Right forelimb (tissue), 1 donor: Measurements from ENCODE around the gene PTPN20.

Experiments
- DNase-seq: peaks from one replicate; pipeline ENCODE4 v3.0.0-alpha.2; 2018

Gene PTPN20

DNA sequence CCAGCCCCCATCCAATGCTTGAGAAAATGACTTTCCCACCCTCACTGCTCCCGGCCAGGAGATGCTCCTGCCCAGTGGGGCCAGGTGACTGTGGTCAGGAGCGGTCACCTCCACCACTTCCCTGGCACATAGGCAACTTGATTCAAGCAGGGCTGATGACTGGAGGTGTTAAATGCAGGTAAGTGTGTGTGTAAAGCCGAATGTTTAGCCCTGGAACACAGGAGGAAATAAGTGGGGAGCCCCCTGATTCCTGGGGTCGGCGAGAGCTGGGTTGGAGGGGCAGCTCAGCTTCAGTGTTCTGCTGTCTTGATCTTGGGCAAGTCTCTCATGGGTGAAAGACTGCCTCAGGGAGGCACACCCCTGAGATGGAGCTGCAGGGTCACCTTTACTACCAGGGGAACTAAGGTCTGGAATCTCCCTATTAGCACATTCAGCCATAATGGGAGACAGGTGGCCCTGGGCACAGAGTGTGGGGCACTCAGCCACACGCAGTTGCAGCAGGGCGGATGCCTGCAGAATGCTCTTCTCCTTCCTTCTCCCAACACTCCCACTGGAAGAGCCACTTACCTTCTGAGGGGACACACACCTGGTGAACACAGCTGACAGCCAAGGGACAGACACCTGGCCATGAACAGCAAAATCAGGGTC lies 124.1 kb downstream of the PTPN20 start:
- peak; percentile 30 for DNase-seq

DNA sequence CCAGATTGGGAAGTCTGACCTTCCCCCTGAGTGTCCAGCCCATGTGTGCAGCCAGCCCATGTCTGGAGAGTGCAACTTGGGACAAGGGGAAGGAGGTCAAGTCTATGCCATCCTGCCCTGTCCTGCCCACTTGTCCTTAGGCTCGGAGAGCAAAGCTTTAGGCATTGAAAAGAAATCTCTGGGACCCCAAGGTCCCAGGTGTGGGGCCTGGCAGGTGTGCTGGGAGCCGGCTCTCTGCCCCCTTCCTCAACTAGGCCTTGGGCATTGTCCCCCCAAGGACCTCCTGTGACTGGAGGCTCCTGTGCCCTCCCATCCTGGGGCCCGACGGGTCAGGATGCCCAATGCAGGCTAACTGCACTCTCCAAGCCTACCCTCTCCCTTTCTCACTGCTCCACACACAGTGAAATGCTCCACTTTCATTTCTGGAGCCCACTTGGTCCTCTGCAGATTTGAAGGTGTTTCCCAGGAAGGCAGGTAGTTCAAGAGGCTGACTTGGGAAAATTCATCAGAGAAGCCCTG lies 124.7 kb downstream of the PTPN20 start:
- peak; percentile 27 for DNase-seq

DNA sequence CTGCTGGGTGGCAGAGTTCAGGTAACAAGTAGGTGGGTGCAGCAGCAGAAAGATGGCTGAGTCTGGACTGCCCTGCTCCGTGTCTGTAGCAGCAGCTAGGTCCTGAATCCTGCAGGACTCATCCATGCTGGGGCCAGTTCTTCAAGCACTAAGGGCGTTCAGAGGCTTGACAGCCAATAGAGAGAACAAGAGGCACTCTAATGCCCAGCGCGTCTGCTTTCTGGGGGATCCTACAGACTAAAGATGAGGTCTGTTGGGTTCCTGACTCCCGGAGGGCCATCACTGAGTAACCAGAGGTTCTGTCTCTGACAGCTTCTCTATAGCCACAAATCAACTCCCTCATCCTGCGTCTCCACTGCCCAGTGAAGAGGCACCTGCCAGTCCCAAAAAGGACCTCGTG lies 125.5 kb downstream of the PTPN20 start:
- no peak for DNase-seq

GRCh38 chr10:47037654-47038425 lies 126.6 kb downstream of the PTPN20 start:
- DNase-seq = no peak

DNA sequence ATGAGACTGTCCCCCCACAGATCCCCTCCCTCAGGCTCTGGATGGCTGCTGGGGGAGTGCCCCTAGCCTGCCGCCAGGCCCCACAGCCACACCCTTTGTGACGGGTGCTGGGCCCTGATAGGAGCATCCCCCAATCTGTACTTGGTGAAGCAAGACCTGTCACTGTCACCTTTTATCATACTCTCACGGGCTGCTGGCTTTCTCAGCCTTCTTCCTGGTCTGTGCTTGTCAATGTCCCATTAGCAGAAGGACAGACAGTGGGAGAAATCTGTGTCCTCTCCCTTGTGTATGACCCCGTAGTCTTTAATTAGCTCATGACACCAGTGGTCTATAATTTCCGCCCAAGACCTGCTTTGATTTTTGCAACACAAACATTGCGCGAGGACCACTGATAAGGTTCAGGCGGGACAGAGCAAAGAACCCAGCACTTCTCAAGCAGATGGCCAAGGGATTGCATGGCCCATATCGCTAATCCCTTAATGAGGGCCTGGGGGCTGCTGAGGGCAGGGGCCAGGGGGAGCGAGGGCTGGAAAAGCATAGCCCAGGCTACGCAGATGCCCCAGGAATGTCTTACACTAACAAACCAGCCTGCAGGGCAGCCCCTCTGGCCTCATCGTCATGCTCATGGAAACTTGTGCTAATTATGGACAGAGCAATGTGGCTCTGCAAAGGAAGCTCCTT lies 127.8 kb downstream of the PTPN20 start:
- DNase-seq = no peak

GRCh38 chr10:47039562-47039913 lies 128.3 kb downstream of the PTPN20 start:
- DNase-seq = no peak

- peak; percentile 28 for DNase-seq
These were observed 128.8 kb downstream of the PTPN20 start for GRCh38 chr10:47040041-47040491.

- DNase-seq = peak; percentile 23
These were observed 129.5 kb downstream of the PTPN20 start for GRCh38 chr10:47040681-47041080.

DNA sequence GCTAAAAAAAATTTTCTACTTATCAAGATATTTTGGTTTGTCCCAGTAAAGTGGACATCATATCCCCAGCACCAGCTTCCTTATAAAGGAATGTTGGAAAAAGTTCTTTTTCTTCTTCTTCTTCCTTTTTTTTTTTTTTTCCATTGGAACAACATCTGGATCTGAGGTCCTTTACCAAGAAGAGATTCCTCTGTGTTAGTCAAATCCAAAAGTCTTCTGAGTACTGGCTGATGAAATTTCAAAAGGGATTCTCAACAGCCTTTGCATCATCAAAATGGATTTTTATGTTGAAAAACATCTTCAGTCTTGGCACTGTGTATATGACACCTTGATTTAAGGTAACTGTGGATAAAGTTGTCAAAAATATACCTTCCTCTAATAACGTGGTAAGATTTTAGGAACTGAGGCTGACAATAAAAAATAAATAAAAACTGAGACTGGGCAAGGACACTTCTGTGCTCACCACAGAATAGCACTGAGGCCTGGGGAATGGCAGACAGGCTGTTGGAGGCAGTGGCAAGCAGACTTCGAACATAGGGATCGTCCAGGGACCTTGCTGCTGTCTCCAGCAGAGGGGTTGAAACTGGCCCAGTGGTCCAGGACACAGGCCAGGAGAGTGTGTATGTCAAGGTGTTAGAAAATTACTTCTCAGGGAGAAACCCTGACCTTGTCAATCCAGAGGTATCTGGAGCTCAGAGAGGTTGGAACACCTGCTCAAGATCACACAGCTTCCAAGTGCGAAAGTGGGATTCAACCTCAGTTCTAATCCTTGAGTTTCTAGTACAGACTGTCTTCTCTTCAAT lies 130.4 kb downstream of the PTPN20 start:
- DNase-seq = peak; percentile 18

DNA sequence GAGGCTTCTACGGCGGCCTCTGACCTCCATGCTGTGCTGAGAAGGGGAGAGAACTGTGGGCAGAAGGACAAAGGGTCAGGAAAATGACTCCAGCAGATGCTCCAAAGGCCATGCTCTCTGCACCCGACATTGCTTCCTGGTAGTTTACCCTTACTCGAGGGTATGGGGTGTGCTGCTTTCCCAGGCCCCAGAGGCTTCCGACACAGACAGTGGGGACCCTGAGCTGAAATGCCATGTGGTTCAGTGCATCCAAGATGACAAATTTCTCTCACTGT lies 130.9 kb downstream of the PTPN20 start:
- peak; percentile 16 for DNase-seq

DNA sequence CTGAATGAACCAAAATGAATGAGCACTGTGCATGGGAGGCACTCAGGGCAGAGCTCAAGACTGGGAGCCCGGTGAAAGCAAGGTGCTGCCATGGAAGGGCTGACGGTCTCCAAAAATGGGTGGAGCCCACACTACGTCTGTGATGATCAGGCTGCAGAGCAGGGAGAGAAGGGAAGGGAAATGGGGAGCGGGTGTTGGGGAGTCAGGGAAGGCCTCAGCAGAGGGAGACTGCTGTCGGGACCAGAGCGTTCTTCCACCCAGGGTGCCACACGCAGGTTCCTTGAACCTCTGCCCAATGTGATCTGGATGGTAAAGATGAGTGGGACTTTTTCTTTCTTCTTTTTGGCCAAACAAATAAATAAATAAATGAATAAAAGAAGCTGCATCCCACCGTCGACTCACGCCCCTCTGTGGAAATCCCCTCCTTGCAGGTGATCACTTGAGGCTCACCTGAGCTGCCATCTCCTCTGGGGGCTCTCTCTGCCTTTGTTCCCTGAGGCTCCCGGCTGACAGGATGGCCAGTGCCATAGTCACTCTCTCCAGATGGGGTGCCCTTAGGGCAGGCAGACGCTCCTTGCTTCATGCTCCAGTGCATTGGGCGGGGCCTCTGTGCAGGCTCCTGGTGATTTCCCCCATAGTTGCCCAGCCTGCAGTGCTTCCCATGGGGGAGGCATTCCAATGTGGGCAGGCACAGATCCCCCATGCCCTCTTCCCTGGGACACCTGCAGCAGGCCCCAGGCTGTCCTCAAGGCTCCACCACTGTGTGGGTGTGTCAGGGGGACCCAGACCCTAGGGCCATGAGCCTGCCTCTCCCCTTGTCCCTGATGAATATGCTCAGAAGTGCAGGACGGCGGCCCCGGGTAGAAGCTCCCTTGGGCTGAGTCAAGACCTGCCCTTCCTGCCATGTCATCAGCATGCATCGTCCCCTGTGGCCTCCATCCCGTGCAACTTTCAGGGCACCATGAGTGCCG lies 131.8 kb downstream of the PTPN20 start:
- DNase-seq = peak; percentile 35

DNA sequence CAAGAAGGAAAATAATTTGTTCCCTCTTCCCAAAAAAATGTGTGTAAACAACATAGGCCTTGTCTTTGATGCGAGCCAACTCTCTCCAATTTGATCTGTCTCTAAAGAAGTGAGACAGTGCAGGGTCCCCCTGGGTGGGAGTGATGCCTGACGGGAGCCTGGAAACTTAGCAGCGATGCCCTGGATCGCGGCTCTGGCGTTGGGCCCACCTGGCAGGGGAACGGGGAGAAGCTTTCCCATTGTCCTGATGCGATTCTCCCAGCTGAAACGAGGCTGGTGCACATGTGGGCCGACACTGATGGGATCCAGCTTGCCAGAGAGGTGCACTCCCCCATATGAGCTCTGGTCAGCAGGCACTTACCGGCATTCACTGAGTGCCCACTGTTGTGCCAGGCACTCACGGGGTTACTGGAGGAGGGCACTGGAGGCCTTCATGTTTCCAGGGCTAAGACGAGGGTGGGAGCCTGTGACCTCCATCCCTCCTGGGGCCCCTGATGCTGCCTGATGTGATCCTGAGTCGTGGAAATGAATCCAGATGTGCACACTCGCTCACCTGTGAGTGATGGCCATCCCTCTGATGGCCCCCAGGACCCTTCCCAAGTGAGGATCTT lies 132.8 kb downstream of the PTPN20 start:
- no peak for DNase-seq

- peak; percentile 40 for DNase-seq
These were observed 133.5 kb downstream of the PTPN20 start for GRCh38 chr10:47044741-47045140.

- DNase-seq = peak; percentile 25
These were observed 134.2 kb downstream of the PTPN20 start for GRCh38 chr10:47045331-47045861.

DNA sequence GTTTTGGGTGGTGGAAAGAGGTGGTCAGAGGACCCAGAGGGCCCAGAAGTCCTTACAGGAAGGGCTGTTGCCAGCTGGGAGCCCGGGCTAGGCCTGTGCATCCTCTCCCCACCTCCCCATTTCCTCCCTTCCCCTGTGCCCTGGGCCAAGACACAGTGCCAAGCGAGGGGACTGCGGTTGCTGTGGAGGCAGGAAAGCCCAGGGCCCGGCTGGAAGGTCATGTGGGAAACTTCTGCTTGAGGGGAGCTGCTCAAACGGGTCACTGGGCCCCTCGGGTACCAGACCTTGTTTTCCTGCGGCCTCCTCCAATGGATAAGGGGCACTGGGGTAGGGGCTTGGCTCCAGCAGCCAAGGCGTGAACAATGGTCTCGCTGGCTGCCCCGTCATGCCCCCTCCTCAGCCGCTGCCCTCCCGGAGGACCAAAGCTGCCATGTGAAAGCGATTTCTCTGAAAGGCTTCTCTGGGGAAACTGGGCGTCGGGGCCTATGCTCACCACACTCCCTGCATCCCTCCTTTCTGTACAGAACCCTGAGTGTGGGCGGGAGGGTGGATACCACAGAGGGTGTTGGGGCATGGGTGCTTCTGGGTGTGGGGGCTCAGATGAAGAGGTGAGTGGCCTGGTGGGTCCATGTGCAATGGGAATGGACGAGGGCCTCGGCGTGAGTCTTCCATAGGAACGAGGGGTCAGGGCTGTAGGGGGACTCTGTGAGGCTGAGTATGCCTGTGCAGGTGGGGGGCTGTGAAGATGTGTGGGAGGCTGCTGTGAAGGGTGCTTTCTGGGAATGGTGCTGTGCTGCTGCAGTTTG lies 135.3 kb downstream of the PTPN20 start:
- peak; percentile 38 for DNase-seq

- peak; percentile 20 for DNase-seq
These were observed 135.9 kb downstream of the PTPN20 start for GRCh38 chr10:47047127-47047504.

GRCh38 chr10:47047577-47048525 lies 136.6 kb downstream of the PTPN20 start:
- peak; percentile 87 for DNase-seq

- DNase-seq = peak; percentile 49
These were observed 137.3 kb downstream of the PTPN20 start for GRCh38 chr10:47048526-47048905.
